NT2/D1 (cell line): ENCODE results near the gene DOCK10.

Source experiments
- SUZ12 ChIP-seq: IDR thresholded peaks from 2 replicates; pipeline ENCODE4 v1.6.1; 2011; ENCODE audit not compliant: insufficient read length, insufficient read depth; ENCODE audit errors: extremely low read depth
- YY1 ChIP-seq: IDR thresholded peaks from 2 replicates; pipeline ENCODE4 v1.6.1; 2011; ENCODE audit not compliant: insufficient read length, insufficient read depth

- no peak for TF ChIP-seq YY1
- no peak for TF ChIP-seq SUZ12
These were observed 317.9 kb downstream of the DOCK10 start for GRCh38 chr2:224724331-224724730.
